ENCODE data around the gene ZNF346.

Gene ZNF346

GRCh38 chr5:177124486-177124991, 102.0 kb downstream of the ZNF346 start:
- DNase-seq, result no peak

DNA sequence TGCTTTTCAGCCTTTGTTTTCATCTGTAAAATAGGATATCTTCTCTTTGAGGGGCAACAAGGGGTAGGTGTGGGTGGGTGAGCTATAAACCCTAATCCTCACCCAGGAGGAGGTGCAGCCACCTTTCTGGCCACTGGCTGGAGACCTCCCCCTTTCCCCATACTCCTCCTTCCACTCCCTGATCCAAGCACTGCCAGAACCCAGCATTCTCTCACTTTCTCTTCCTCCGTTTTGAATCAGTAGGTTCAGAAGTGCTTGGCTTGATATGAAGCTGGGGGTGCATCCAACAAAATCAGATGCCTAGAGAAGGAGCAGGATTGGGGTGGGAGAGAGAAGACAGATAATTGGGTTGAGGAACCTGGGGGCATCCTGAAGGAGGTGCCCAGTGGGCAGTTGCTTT, 104.3 kb downstream of the ZNF346 start:
- no peak for DNase-seq

- DNase-seq, result no peak
Observed at GRCh38 chr5:177128551-177128981, 106.1 kb downstream of the ZNF346 start.

GRCh38 chr5:177130211-177131018, 107.9 kb downstream of the ZNF346 start:
- DNase-seq, result peak; percentile 52

All from fibroblast of upper back skin (primary cell).